Hypothalamus (tissue), 51 donors: ENCODE results near the gene ZFHX3.

Source experiments
- DNase-seq, 51 donors: peaks; one replicate each; lab custom pipeline; 2025; lab: John Stamatoyannopoulos, UW

ZFHX3 gene

GRCh38 chr16:72739577-72739976, 308.4 kb downstream of the ZFHX3 start:
- no peak for DNase-seq

GRCh38 chr16:72736074-72736473, 311.9 kb downstream of the ZFHX3 start:
- no peak for DNase-seq
